Cortex of kidney (tissue), 1 donor: Measurements from ENCODE around the gene CEP68.
"Not testable (repeated sequence)": the region's sequence is repeated elsewhere in the genome, so short reads cannot be mapped to it uniquely, and the experiment has no call there.

Source experiments
- DNase-seq: peaks from one replicate; lab custom pipeline; 2025; lab: John Stamatoyannopoulos, UW

Gene CEP68

GRCh38 chr2:65056215-65057053, at the start of gene CEP68:
Gene CEP68 (plus strand): TSS chr2:65056416. CDS start chr2:65069445, 13,029 bp downstream.
- peak; percentile 26 for DNase-seq

DNA sequence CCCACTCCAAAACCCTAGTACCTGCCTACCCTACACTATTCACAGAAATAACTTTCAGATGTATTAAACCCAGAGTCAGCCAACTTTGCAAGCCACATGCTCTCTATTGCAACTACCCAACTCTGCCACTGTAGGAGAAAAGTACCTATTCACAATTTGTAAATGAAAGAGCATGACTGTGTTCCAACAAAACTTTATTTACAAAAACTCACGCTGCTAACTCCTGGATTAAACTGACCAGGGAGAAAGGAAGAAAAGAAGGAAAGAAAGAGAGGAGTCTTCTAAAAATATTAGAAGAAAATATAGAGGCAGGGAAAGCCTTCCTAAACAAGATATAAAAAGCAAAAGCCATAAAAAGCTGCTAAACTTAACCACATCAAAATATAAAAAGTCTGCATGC, 42.4 kb upstream of the CEP68 start:
- DNase-seq: no peak

GRCh38 chr2:65015731-65016130, 40.5 kb upstream of the CEP68 start:
- DNase-seq: no peak

DNA sequence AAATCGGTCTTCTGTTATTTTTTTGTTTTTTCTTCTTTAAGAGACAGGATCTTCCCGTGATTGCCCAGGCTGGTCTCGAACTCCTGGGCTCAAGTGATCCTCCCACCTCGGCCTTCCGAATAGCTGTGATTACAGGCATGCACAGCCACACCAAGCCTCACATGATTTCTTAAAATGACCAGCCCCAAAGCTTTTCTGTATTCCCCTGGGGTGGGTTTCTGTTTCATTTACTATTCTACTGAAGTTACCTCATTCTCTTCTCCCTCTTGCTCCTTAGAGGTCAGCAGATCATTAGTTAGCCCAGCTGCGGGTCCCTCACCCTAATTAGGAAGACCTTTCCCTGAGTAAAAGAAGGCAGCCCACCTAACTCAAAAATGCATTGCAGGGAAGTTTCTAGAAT, 39.4 kb upstream of the CEP68 start:
- DNase-seq: no peak

DNA sequence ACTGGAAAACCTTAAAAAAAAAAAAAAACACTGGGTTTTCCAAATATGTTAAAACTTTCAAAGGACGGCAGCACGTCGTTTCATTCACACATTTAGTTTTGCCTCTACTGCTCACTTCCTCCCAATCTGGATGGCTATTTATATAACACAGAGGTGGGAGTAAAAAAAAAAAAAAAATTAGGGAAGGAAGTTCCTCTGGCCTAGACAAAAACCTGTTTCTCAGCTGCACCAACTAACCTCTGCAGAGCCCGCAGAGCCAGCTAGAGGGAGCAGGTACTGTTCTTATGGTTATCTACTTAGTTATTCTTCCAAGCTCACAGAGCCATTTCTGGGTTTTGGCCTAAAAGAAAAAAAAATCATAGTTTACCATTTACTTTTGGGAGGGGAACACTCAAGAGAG, 38.9 kb upstream of the CEP68 start:
- DNase-seq: no peak

GRCh38 chr2:65018141-65018582, 38.1 kb upstream of the CEP68 start:
- DNase-seq: no peak

- DNase-seq: no peak
Observed at GRCh38 chr2:65019010-65019409, 37.2 kb upstream of the CEP68 start.

- no peak for DNase-seq
Observed at GRCh38 chr2:65019675-65020195, 36.5 kb upstream of the CEP68 start.

- DNase-seq: not testable (repeated sequence)
Observed at GRCh38 chr2:65020251-65020650, 36.0 kb upstream of the CEP68 start.

DNA sequence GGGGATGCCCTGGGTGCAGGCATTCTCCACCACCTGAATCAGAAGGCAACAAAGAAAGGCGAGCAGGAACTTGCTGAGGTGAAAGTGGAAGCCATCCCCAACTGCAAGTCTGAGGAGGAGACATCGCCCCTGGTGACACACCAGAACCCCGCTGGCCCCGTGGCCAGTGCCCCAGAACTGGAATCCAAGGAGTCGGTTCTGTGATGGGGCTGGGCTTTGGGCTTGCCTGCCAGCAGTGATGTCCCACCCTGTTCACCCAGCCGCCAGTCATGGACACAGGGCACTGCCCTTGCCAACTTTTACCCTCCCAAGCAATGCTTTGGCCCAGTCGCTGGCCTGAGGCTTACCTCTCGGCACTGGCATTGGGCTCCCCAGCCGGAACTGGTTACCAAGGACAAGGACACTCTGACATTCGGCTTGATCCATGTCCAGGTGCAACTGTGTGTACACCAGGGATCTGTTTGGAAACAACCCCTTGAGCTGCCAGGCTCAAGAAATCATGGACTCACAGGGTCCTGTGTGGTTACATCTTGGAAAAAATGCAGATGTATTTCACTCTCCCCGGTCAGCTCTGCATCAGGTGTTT, 35.2 kb upstream of the CEP68 start:
- no peak for DNase-seq

GRCh38 chr2:65021709-65022108, 34.5 kb upstream of the CEP68 start:
- no peak for DNase-seq

- DNase-seq: no peak
Observed at GRCh38 chr2:65022189-65022588, 34.0 kb upstream of the CEP68 start.

DNA sequence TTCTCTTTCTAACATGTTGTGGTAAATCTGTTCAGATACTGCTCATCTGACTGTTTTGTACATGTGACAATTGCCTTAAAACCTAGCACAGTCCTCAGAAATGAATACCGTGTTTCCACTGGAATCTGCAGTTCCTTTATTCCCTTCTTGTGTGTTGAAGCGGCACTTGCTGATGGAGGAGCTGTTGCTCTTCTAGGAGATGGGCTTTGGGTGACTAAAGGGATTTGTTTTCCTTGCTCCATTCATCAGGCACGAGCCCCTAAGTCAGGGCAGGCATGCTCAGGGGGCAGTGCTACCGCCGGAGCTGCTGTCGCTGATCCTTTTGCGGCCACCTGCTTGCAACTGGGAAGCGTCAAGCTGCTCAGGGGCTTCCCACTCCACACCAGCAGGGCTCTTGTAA, 32.5 kb upstream of the CEP68 start:
- no peak for DNase-seq

GRCh38 chr2:65024149-65024829, 31.9 kb upstream of the CEP68 start:
- DNase-seq: no peak

- no peak for DNase-seq
Observed at GRCh38 chr2:65025453-65026123, 30.6 kb upstream of the CEP68 start.

DNA sequence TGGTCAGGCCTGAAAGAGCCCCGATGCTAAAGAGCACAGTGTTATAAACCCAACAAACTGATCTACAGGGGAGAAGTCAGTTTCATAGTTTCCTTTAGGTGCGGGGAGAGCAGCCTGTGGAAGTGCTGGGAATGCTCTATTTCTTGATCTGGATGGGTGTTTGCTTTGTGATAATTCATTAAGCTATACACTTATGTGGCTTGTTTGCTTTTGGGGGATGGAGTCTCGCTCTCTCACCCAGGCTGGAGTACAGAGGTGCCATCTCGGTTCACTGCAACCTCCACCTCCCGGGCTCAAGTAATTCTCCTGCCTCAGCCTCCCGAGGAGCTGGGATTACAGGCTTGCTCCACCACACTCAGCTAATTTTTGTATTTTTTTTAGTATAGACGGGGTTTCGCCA, 30.1 kb upstream of the CEP68 start:
- DNase-seq: no peak

DNA sequence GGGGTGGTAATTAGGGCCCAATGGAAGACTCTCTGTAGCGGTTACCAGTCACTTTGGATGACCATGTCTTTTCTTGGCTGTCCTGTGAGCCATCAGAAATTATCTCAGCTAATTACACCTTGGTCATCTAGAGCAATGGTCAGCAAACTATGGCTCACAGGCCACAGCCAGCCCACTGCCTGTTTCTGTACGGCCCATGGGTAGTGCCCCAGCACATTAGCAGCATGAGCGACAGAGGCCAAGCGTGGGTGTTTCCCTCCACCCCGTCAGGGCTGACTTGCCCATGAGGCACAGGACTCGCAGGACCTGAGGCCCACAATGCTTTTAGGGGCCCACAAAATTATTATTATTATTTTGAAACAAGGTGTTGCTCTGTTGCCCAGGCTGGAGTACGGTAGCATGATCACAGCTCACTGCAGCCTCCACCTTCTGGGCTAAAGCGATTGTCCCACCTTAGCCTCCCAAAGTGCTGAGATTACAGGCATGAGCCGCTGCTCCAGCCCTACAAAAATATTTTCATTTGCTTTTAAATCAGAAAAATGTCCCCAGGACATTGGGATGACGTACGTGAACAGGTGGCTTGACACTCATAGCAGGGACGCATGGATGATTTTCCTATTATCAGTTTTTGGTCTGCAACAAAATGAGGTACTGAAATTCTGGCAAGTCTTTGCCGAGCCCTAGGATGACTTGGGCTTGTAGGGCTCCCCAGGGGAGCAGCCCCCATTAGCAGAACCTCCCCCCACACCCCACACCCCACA, 29.3 kb upstream of the CEP68 start:
- DNase-seq: no peak

- DNase-seq: no peak
Observed at GRCh38 chr2:65027616-65028244, 28.5 kb upstream of the CEP68 start.

DNA sequence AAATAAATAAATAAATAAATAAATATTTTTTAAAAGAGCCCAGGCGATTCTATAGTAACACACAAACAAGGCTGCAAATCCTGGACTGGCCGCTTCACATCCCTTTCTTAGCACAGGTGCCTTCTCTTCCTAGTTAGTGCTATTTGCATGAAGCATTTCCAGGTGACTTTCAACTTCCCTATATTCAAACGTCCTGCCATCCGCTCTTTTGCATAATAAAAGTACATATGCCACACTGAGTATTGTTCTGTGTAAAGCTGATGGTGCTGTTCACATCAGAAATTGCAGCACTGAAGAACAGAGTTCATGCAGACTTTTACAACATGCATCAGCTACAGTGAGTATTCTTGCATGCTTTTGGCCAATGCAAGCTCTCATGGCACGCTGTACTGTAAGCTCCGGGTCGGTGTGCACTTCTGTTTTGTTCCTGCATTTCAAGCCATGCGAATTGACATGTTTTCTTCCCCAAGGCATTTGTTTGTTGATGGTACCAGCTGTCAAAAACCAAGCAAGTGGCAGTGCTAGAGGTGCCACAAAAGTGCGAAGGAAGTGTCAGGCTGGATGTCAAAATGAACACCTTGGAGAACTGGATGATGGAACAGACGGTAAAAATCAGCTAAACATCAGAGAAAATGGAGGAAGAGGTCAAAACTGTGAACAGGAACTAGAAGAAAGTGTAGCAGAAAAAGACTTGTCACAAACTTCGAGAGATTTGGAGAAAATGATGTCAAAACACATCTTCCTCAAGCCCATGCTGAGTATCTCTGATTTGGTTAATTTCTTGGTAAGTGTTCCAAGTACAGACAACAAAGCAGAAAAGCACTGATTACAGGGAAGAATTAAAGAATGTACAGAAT, 25.5 kb upstream of the CEP68 start:
- no peak for DNase-seq
